GM19463 (cell line): ENCODE measurements around the gene NREP.
A peak's percentile ranks its signal among the peaks of the same experiment; 100 is the strongest.

Experiments used
- ATAC-seq: cut with Tn5 transposase; IDR thresholded peaks from one replicate; pipeline ENCODE4 v1.9.1; 2021; ENCODE audit warnings: mild to moderate bottlenecking, moderate library complexity; ENCODE audit not compliant: unreplicated experiment

The NREP gene

DNA sequence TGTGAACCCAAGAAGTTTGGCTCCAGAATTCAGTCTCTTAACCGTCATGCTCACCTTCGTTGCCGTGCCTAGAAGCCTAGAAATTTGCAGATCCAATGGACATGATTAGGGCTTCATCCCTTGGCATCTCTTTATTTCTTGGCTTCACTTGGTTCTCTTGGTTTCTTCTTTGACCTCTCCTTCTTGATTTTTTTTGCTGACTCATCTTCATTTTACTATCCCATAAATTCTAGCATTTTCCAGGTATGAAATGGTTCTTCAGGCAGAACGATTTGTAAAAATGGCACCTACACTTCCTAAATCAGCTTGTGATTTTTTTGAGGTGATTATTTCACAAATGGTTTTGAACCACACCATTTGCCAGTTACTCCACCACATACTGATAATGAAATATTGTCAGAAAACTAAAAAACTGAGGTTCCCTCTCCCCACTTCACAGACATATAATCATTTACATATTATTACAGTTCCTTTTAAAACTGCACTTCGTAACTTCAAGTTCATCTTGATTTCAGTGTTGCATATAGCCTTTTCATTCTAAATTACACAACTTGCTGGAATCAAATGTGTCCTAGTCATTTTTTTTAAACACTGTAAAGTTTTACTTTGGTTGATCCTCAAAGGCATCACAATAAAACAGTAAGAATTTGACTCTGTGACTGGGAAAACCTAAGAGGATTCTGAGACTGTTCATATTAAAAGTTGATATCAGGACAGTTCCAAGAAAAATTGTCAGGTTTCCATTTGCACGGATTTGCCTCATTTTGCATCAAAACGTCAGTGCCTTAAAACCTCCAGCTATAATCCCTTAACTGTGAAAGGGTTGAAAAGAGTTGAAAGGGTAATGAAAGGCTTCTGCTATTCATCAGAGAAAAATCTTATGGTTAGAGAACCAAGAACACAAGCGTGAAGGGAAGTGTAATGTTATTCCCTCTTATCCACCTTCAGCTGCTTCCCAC, 8.9 kb upstream of the NREP start:
- no peak for ATAC-seq

DNA sequence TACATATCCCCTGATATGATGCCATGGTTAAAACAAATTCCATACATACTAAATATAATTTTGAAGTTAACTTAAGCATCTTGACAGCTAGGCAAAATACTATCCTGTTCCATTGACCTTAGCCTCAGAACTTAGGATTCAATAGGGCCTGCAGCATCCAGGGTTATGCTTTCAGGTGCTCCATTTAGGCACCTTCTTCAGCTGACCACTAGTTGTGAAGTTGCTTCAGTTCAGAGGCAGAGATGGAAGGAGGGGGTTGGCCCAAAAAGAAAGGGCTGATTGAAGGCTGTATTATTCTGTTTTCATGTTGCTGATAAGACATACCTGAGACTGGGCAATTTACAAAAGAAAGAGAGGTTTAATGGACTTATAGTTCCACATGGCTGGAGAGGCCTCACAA, 7.0 kb upstream of the NREP start:
- ATAC-seq: no peak

DNA sequence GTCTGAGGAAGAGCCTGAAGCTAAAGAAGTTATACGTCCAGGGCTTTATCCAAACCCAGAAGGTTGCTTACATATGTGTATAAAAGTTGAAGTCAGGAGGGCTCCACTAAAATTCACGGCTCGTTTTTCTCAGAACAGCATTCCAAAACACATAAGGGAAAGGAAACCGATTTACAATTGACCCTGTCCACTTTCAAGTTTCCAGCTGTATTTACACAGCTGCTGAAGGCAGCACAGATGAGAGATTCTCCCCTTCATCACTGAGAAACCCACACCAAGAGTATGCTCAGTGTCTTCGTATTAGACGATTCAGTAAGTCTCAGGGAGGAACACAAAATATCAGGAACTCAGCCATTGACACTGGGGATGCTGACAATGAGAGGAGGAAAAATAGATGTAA, 5.9 kb upstream of the NREP start:
- ATAC-seq: no peak

DNA sequence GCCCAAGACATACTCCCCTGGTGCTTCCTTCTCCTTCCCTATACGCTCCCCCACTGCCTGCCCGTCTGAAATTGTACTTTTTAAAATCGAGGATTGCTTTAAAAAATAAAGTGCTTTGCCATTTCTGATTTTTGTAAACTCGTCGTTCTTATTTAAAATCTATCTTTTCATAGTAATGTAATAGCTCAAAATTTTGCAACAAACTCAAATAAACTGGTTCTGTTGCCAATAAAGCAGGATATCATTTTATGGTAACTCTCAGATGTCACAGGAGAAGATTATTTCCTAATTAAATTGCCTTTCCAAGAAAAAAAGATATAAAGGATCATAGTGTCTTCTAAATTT, 1.3 kb upstream of the NREP start:
- no peak for ATAC-seq

DNA sequence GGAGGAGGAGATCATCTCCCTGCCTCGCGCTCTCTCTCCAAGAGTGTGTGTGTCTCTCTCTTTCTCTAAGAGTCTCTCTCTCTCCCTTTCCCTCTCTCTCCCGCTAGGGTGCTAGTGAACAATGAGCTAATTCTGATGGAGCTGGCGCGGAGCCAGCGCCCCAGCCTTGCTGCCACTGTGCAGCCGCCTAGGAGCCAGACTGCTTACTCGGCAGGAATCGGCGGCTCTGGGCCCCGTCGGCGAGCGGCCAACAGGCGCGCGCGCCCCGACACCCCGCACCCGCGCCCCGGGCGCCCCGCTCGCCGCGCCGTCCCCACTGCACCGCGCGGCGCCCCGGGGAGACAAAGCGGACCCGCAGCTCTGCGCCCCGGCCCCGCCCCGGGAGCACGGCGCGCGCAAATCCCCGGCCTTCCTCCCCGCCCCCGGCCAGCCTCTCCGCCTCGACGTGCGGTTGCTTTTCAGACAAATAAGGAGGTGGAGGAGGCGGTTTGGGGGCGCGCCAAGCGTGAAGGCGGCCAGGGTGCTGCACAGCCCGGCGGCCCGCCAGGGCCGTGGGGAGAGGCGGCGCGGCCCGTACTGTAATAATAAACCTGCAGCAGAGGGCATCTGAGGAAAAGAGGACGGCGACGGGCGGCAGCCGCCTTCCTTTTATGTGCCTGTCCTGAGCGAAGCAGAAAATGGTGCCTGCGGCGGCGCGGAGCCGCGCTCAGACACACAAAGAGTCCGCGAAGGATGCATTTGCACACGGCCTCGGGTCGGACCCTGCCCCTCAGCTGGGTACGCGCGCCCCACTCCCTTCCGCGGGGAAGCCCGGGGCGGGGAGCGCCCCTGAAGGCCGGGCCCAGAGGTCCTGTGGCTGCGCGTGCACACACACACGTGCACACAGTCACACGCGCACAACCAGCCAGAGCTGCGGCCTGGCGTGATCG, 625 bp upstream of the NREP start:
- peak; percentile 73 for ATAC-seq

DNA sequence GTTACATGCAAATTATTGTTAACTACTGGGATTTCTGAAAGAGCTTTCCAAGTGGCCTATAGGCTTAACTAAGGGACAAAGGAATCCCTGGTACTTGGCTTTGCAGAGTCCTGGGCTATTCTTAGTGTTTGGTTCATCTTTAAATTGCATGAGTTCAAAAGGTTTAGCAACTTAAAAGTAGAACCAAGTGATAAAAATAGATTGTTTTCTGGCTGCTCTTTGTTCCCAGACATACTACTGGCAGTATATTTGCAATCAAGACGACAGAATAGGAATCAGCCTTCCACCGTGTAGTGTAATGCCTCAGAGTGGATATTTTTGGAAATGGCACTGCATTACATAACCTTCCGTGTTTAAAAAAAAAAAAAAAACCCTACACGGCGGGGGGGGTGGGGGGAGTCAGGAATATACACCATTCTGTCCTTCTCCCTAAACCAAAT, 1.0 kb downstream of the NREP start:
- ATAC-seq: no peak

DNA sequence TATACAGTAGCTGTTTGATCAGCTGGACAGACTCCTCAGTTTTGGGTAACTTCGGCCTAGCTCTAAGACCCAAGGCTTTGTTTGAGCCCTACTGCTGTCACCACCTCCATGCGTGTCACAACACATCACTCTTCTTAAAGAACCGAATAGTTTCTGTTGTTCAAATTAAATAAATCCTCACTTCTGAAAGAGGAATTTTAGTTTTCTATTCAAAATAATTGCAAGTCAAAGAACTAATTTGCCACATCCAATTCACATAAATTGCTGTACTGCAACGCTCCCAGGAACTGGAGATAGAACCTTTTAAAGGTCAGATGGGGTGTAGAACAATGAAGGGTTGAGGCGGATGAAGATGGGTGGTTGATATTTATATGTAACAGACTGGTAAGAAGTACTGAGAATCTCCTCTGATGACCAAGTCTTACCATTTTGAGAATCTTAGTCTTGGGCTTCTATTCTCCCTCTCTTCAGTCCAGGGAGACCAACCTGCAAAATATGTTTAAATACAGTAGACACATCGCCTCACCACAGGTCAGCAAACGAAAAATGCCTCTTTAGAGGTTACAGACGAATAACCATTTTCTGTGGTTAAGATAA, 1.6 kb downstream of the NREP start:
- ATAC-seq: no peak

DNA sequence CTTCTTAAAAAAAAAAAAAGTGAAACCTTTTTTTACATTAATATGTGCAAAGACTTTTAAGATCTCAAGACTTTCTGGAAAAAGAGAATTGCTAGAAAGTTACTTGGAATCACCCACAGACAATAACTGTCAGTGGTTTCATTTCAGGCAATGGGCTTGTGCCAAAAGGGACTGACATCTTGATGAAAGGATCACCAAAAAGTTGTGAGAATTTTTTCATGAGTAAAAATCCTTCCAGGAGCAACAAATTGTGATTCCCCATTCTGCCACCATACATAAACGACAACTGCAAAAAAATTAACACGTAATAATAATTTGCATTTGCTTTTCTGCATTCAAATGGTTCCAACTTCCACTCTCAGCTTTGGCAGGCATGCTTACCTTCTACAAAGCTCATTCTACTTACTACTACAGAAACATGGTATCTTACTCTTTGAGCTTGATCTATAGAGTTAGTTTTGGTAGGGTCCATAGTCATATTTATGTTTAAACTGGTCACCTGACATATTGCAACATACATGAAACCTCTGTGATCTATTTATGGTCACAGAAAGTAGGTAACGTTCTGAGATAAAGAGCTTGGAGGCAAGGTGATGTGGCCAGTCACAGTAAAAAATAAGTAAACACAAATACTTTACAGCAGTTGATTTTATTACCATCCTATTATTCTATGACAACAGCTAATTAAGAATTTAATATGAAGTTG, 3.0 kb downstream of the NREP start:
- no peak for ATAC-seq

DNA sequence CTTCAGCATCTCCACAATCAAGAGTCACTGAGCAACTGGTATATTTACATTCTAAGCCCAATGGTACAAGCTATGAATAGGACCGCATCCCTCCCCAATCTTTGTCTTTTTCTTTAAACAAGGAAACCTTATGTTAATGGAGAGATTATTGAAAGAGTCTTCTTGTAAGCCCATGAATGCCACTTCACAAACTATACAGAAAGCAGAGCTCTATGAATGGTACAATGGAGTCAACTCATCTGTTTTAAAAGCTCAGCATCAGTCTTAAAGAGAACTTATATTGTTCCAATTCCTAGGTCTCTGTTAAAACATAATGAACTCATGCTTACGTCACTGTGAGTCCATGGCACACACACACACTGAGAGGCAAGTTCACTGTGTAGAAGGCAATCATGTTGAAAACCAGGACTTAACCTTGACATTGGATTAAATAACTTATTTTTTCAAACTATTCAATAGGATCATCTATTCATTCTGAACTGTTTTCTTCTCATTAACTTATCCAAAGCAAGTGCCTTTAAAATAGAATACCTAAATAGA, 4.5 kb downstream of the NREP start:
- no peak for ATAC-seq

DNA sequence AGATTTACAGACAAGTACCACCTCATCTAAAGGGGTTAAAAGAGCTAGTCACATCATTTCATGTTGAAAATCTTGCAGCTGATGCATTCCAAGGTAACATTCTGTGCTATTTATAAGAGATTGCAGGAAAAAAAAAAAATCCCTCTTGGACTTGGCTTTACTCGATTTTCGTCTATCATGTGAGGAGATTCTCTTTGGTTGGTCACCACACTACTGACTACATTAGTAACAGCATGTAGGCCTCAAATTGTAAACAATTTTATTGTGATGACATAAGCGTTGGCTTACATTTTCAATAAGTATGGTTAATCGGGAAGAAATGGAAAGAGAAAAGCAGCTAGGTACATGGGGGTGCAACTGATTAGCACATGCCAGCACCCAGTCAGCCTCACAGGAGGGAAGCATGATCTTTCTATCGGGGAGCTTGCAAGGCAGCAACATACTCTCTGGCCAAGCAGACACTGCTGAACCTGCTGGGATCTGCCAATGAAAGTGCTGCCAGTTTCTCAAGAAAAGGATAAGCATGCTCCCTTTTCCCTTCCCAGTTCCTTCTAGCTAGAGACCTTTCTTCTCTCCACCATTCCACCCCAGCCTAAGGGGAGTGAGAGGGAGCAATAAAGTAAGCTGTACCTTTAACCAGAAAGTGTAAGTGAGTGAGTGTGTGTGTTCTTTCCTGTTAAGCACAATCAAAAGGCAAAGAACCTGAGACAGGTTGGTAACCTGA, 7.5 kb downstream of the NREP start:
- ATAC-seq: no peak

DNA sequence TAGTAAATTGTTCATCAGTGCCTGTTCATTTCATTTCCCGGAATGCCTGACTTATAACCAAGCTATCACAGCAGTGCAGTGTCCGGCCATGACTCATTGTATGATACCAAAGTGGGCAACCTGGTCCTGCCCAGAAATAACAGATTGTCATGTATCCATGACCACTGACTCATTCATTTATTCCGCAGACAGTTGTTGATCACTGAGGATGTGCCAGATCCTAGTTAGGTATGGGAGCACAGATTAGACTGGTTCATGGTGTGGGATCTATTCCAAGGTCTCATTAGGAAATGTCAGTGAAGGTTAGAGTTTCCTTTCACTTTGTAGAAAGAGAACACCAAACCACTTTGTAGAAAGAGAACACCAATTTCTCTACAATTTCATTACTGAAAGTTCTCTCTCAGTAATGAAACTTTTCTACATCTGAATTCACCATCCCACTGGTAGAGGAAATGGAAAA, 8.7 kb downstream of the NREP start:
- ATAC-seq: no peak

DNA sequence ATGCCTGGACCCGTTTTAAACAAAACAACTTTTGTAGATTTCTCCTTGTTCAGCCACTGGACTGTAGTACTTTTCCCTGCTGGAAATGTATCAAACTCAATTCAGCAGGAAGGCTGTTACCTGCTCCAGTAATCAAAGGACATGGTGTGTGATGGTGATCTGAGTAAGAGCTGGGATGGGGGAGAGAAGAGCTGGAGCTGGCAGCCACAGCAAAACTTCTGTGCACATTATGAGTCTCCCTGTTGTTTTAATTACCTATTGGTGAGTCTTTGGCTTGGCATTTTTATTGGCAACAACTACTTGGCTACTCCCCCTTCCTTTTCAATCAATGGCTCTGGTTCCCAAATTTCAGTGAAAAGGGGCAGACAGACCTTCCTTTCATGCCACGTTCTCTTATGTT, 9.7 kb downstream of the NREP start:
- ATAC-seq: no peak

DNA sequence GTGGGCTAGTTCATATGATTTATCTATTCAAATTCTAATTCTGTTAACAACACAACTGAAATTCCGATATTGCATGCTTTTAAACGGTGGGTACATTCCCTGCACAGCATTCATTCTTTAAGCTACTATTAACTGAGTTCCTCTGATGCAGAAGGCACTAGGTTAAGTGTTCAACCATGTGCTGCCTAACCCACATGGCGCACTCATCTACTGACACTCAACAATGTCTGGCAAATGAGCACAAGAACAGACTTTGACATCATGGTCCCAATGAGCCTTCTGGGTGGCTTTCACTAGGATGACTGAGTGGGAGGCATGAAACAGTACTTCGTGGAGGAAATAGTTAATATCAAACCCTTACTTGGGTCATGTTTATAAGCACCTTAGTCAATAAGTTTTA, 10.2 kb downstream of the NREP start:
- no peak for ATAC-seq

DNA sequence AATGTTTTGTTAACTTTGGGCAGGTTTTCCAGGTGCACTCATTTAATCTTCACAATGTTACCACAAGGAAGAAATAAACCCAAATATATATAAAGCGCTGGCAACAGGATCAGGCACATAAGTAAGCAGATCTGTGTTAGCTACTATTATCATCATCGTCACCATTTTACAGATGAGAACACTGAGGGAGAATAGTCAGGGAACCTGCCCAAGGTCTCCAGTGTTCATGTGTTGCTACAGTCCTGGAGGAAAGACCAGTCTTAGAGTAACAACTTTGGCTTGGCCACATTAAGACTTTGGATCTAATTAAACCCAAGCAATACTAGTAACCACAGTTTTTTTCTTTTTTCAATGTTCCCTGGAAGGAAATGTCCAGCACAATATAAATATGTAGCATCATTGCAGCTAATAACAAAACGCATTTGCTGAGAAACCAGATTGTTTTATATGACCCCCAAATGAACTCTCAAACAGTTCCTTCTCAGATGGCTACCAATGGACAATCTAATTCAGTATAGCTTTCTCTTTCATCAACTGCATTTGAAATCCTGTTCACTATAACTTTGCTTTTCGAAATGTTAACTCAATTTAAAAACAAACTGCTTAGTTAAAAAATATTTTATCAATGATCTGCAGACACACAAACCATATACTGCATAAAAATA, 11.8 kb downstream of the NREP start:
- ATAC-seq: no peak

DNA sequence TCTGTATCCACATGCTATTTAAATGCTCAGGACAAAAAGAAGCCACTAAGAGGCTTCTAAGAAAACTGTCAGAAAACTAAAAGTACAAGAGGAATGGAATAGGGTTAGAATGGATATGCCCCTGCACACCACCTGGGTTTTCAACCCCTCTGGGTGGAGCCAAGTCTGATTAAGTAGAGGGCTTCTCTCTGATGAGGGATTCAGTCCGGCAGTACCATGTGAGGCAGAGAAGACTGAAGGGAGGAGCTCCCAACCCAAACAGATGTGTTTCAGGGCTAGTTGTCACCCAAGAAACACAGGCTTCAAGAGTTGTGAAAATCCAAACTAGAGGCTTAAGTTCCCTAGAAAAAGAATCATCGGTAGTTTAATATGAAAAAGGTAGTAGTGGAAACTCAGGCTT, 12.5 kb downstream of the NREP start:
- ATAC-seq: no peak

DNA sequence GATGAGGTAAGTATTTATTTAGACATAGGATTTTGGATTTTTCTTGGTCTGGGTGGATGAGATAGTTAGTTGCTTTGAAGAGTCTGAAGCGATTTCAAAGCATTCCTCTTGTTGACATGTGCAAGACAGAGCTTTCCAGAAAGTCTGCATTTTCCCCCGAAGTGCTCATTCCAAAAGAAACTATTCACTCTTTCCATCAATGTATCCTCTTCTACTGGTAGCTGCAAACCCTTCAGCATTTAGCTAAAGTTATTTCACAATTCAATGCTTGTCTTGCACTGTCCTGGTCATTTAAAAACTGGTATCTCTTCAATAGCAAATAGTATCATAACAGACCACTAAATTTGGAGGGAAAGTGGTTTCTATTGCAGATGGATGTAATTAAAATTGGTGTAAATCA, 13.0 kb downstream of the NREP start:
- no peak for ATAC-seq

DNA sequence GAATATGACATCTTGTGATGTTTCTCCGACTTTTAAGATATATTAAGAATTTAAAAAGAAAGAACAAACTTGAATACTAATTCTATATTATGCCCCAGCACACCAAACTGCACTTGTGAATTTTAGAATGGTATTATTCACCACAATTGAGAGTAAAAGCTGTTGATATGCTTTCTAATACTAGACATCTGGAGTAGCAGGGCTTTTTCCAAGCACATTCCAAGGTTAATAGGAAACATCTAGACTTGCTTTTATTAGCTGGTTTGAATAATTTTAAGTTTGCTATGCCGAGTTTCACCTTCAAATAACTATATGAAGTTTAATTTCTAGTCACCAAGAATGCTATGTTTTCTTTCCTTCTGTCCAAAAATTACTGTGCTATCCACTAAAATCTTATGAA, 13.5 kb downstream of the NREP start:
- no peak for ATAC-seq

DNA sequence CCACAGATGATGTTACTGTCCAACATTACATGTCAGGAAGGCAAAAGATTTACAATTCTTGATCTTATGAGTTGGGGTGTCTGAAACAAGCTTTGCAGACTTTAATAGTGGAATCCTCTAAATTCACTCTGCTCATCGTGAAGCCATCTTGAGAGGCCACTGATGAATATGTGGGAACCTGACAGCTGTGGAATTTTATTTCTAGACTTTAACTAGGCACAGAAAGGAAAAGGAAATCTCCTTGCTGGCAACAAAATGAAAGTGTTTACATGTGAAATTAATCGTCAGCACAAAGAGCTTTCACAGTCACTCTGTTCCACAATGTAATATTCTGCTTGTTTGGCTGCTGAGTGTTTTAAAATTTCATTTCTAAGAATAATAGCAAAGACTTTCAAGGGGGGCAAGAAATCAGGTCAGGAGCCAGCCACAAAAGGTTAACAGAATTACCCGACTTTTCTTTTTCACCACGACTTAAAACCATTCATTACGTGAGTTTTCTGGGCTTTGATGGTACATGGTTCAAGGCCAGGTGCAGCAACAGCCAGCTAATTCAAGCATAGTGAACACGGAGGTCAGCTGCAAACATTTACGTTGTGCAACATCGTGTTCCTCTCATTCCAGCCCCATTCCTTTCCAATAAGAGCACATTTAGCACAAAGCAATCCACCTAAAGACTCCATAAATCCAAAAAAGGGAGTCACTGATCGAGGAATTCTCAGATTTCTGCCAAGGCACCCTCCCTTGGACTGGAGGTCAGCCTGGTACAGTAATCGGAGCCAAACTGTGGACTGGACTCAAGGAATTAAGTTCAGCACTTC, 14.6 kb downstream of the NREP start:
- no peak for ATAC-seq
